ENCODE data around the gene SMIM35. TPM values are rescaled to one million over a fixed set of nuclear protein-coding genes. Genes with fewer than 3 reads are reported as not detected.

SMIM35 gene
- total RNA-seq, 1 donor from 2014 or later: not detected

- Mint-ChIP-seq H3K9me3 (ENCODE audit: unreplicated experiment) (peaks cover 2% of the 10 kb centered on the region), H3K4me3 (ENCODE audit: unreplicated experiment) (no peak overlapping the region), H3K27ac (ENCODE audit: unreplicated experiment) (no peak overlapping the region), H3K4me1 (ENCODE audit: low read depth, unreplicated experiment) (peaks cover 13% of the 10 kb centered on the region), H3K36me3 (ENCODE audit: unreplicated experiment) (no peaks in the 10 kb centered on the region), H3K27me3 (ENCODE audit: unreplicated experiment) (peaks cover 2% of the 10 kb centered on the region)
- DNase-seq: no peak
- TF ChIP-seq CTCF (IDR thresholded peaks at IDR 0.05; ENCODE audit: partially characterized antibody, unreplicated experiment): no peak
Observed at GRCh38 chr11:118128310-118128709, 41.5 kb upstream of the SMIM35 start.

GRCh38 chr11:118126082-118126838, 39.5 kb upstream of the SMIM35 start:
- no peaks in the 10 kb centered on the region for H3K36me3 Mint-ChIP-seq (ENCODE audit: unreplicated experiment)
- DNase-seq: no peak
- peaks cover 2% of the 10 kb centered on the region for H3K9me3 Mint-ChIP-seq (ENCODE audit: unreplicated experiment)
- no peak for TF ChIP-seq CTCF (IDR thresholded peaks at IDR 0.05; ENCODE audit: partially characterized antibody, unreplicated experiment)
- H3K27ac Mint-ChIP-seq (ENCODE audit: unreplicated experiment): no peak overlapping the region
- peaks cover 2% of the 10 kb centered on the region for H3K27me3 Mint-ChIP-seq (ENCODE audit: unreplicated experiment)
- peak overlapping the region; percentile 6 for H3K4me3 Mint-ChIP-seq (ENCODE audit: unreplicated experiment)
- peaks cover 13% of the 10 kb centered on the region for H3K4me1 Mint-ChIP-seq (ENCODE audit: low read depth, unreplicated experiment)

- Mint-ChIP-seq H3K4me3 (ENCODE audit: unreplicated experiment) (peak overlapping the region; percentile 21), H3K4me1 (ENCODE audit: low read depth, unreplicated experiment) (peaks cover 10% of the 10 kb centered on the region), H3K9me3 (ENCODE audit: unreplicated experiment) (peaks cover 2% of the 10 kb centered on the region), H3K36me3 (ENCODE audit: unreplicated experiment) (peaks cover 7% of the 10 kb centered on the region), H3K27me3 (ENCODE audit: unreplicated experiment) (peaks cover 2% of the 10 kb centered on the region), H3K27ac (ENCODE audit: unreplicated experiment) (peak overlapping the region; percentile 85)
- TF ChIP-seq CTCF (IDR thresholded peaks at IDR 0.05; ENCODE audit: partially characterized antibody, unreplicated experiment): no peak
- no peak for DNase-seq
Observed at GRCh38 chr11:118124929-118125535, 38.3 kb upstream of the SMIM35 start.

GRCh38 chr11:118120793-118121192, 34.0 kb upstream of the SMIM35 start:
- TF ChIP-seq CTCF (IDR thresholded peaks at IDR 0.05; ENCODE audit: partially characterized antibody, unreplicated experiment): no peak

More at GRCh38 chr11:118120793-118121192, 34.0 kb upstream of the SMIM35 start:
- Mint-ChIP-seq H3K9me3 (ENCODE audit: unreplicated experiment) (peaks cover 3% of the 10 kb centered on the region), H3K4me1 (ENCODE audit: low read depth, unreplicated experiment) (peaks cover 17% of the 10 kb centered on the region), H3K27ac (ENCODE audit: unreplicated experiment) (no peak overlapping the region), H3K36me3 (ENCODE audit: unreplicated experiment) (peaks cover 7% of the 10 kb centered on the region), H3K4me3 (ENCODE audit: unreplicated experiment) (no peak overlapping the region), H3K27me3 (ENCODE audit: unreplicated experiment) (peaks cover 6% of the 10 kb centered on the region)
- DNase-seq: no peak

Measured in glutamatergic neuron (in vitro differentiated cells).